ENCODE data around the gene PURA.

PURA gene

DNA sequence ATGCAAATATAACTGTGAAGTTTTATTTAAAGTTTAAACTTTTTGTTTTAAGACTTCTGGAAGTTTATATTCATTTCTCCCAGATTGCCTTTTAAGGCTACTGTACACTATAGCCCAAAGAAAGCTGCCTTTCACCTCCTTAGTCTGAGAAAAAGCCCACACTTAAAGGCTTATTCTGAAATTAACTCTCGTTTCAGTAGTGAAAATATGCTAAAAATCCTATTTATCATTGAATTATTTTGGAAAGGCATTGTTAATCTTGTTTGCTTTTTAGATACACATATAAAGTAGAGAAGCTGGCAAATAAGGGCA, 3.3 kb upstream of the PURA start:
- DNase-seq = no peak

DNA sequence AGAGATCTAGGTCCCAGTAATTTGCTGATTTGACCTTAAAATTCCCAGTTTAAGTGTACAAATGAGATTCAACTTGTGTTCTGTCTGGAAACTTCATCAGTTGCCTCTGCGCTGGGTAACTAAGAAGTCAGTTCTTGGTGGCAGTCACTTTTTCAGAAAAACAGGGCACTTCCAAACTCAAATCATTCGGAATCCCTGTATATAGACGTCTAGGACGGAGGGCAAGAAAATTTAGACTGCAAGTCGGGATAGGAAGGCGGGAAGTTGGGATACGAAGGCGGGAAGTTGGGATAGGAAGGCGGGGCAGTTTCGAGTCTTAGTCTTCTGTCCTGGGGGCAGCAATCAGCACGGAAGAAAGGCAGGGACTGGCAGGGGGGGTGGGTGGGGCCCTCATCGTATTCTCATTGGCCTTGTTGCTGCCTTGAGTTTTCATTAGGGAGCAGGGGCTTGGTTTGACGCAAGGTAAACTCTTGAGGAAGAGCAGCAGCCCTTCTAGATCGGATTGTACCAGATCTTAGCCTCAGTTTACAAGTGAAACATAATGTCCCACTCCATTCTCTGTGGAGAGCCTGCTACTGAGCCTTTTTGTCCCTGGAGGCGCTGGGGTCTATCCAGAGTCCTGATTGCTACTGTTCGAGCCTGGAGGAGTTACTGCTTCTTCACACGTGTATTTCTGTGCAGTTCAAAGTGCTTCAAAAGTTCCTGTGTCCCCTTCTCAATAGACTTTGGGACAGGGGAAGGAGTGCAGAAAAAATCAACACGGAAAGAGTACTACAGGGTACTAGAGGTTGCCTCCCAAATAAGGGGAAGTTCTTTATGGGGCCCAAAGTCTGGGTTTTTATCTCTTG, 2.7 kb upstream of the PURA start:
- DNase-seq = no peak

DNA sequence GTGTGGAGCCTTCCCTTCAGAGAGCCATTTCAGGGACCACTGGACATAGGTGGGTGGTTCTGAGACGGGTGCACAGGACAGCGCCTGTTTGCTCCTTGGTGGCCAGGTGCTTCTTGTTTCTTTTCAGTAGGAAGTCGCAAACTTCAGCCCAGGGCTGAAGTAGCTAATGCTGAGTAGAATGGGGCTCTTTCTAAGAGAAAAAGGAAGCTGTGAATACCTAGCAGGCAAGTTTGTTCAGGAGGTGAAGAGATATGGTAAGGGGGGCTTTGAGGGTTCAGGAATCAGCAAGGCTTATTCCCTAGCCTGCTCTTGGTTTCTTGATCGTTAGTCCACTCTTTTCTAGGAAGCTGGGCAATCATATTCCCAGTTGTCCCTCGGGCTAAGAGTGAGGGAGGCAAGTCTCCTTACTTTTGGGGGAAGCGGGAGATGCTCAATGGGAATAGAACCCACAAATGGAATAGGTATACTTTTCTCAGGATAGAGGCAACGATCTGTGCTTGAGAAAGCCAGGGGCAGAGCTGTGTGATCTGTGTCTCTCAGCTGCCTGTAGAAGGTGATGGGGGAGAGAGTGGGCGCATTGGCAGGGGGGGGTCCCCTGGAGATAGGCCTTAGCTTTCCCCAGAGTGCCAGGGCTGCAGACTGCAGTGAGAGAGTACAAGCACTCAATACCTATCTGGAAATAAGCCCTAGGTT, 1.9 kb upstream of the PURA start:
- no peak for DNase-seq

DNA sequence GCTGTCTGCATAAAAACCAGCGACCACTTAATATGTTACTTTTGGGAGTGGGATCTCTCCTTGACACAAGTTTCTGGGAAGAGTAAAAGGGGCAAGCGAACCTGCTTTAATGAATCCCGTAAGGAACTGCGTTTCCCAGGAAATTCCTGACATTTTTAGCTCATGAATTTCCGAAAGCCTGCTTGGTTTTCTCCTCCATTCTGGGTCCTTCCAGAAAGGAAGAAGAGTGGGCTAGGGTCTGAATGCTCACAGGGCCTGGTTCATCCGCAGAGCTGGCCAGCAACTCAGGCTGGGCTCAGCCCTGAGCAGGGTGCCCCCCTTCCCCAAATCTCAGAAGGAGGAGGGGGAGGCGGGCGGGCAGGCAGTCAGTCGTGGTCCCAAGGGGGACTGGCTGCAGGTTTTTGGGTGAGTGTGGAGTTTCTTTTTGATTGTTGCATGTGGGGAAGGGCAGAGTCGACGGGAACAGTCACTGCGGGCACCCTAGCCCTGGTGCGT, 1.2 kb upstream of the PURA start:
- no peak for DNase-seq

DNA sequence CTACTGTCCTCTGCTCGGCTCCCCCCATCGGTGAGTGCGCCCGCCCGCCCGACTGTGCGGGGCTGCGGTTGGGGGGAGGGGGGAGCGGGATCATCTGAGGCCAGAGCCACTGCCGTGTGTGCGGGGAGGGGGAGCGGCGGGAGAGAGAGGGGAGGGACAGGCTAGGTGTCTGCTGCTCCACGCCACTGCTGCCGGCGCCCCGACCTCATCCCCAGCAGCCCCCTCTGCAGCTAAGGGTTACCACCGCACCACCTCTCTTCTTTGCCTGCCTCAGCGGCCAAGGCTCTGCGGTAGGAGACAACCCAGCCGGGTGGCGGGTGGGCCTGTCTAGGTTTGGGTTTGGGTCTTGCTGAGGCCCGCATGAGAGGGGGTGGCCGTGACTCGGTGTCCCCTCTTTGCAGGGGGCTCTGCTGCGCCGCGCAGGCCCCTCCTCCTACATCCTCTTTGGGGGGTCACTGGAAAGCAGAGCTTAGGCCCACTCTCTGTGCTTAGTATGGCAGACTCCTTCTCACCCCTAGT, 670 bp upstream of the PURA start:
- no peak for DNase-seq

DNA sequence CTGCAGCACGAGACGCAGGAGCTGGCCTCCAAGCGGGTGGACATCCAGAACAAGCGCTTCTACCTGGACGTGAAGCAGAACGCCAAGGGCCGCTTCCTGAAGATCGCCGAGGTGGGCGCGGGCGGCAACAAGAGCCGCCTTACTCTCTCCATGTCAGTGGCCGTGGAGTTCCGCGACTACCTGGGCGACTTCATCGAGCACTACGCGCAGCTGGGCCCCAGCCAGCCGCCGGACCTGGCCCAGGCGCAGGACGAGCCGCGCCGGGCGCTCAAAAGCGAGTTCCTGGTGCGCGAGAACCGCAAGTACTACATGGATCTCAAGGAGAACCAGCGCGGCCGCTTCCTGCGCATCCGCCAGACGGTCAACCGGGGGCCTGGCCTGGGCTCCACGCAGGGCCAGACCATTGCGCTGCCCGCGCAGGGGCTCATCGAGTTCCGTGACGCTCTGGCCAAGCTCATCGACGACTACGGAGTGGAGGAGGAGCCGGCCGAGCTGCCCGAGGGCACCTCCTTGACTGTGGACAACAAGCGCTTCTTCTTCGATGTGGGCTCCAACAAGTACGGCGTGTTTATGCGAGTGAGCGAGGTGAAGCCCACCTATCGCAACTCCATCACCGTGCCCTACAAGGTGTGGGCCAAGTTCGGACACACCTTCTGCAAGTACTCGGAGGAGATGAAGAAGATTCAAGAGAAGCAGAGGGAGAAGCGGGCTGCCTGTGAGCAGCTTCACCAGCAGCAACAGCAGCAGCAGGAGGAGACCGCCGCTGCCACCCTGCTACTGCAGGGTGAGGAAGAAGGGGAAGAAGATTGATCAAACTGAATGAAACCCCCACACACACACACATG, 654 bp downstream of the PURA start:
- DNase-seq = no peak

DNA sequence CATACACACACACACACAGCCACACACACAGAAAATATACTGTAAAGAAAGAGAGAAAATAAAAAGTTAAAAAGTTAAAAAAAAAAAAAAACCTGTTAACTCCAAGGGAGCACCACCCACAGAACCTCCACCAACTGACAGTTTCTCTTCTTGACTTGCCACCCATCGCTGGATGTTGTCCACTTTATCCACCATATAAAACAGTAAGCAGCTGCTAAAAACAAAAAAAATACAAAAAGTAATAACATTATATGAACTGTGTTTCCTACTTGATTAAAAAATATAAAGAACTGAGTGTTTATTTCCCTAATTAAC, 1.2 kb downstream of the PURA start:
- DNase-seq = no peak

DNA sequence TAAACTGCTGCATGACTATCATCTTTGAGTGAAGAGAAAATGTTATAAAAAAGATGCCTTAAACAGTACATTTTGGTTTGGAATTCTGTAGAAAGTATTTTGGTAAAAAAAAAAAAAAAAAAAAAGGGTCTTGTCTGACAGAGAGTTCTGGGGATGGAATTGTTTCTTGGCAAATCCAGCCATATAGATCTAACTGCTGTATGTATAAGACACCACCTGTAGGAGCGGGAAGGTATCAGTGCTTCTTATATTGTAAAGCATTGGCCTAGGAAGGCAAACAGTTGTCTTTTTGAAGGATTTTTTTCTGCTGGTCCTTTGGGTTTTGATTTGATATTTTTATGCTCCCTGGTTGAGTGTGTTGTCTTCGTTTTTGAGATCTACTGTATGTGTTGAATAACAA, 2.8 kb downstream of the PURA start:
- DNase-seq = no peak

DNA sequence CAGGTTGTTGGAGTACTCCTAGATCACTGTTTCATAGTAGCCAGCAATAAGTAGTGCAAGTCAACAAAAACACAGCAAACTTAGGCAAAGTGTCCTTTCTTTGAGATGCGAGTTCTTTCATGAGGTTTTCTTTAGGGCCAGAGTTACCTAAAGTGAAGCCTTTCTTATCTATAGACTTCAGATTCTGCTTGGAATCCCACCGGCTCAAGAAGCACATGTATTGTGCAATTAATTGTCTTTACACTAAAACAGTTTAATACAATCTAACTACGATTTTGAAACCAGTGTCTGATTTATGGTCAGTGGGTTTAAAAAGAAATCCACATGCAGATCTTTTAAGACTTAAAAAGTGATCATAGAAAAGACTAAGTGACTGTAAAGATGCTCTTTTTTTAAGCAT, 3.6 kb downstream of the PURA start:
- no peak for DNase-seq

DNA sequence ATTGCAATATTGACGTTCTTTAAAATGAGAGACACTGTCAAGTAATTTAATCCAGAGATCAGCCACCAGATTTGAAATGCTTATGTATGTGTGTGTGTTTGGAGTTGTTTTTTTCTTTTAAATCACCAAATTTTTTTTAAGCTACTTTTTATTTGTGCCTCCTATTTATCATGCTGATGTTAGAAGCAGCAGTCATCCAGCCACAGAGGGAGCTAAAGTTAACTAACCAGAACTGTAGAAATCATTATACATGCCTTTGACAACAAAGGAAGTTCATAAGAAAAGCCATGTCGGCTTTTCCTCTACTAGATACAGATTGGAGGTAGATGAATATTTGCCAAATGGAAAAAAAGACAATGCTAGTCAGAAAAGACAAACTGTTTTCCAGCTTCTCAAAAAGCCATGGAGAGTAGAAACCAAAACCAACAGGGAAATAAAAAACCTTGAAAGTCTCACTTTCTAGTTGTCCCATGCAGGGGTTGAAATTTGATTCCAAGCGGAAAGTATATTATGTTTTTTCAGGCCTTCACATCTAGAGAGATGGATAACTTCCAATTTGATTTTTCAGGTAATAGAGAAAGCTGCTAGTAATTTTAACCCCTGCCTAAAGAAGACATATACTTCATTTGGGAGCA, 4.5 kb downstream of the PURA start:
- DNase-seq = no peak

DNA sequence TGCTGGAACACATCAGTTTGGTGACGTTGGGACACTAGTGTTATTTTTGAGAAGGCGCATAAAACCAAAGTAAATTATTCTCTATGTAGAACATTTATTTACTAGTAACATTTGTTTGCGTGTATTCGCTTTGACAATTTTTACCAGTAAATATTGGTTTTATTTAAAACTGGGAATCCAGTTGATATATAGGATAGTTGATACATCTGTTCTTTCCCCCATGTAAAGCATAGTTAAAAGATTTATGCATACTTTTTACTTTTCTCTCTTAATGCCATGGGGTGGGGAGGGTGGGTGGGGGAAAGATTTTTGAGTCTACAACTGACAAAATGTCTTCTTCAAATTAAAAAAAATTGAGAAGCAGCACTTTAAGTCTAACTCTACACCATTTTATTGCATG, 11.7 kb downstream of the PURA start, which contains the start of gene IGIP:
Gene IGIP (plus strand): TSS at position 301 of the 400 bp plus-strand sequence. CDS start 2,540 bp downstream, outside the sequence.
- DNase-seq = no peak

DNA sequence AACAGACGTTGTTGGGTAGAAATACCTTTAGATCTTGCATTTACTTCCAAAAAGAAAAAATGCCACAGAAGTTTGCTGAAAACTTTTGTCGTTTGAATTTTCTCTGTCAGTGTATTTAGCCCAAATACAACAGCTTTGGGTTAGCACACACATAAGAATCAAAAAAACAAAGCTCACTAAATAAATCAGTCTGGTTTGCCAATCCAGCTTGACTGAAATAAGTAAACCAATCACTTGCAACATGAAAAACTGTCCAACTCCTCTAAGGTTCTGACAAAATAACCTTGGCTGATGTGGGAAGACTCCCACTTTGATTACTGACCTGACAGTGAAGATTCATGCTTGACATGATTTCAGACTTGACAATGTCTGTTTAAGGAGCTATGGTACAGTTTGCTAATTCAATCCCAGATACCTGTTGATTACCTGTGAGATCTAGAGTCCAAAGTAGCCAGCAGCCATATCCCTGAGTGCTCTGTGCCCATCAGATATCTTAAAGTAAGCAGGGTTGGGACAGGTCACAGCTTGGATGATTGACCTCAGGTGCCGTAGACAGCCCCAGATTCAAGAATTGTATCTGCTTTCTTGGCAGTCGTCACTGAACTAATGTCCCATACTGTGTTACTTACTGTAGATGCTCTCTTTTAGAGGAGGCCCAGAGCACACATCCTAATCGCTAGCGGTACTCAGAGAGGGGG, 12.6 kb downstream of the PURA start:
- no peak for DNase-seq

DNA sequence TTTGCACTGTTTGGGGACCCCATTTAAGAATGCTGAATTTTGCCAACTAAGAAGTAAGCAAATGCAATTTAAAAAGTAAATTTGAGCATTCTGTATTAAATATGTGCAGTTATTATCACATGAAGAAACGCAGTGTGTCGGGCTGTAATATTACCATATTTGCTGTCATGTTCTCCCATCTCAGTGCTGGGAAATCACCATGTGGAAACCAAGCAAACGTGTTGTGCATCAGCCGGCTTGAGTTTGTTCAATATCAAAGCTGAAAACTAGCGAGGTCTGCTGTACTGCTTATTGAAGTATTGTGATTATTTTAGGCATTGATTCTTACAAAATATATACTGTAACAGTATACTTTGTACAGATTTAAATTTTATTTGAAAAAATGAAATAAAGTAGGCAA, 14.5 kb downstream of the PURA start:
- no peak for DNase-seq

DNA sequence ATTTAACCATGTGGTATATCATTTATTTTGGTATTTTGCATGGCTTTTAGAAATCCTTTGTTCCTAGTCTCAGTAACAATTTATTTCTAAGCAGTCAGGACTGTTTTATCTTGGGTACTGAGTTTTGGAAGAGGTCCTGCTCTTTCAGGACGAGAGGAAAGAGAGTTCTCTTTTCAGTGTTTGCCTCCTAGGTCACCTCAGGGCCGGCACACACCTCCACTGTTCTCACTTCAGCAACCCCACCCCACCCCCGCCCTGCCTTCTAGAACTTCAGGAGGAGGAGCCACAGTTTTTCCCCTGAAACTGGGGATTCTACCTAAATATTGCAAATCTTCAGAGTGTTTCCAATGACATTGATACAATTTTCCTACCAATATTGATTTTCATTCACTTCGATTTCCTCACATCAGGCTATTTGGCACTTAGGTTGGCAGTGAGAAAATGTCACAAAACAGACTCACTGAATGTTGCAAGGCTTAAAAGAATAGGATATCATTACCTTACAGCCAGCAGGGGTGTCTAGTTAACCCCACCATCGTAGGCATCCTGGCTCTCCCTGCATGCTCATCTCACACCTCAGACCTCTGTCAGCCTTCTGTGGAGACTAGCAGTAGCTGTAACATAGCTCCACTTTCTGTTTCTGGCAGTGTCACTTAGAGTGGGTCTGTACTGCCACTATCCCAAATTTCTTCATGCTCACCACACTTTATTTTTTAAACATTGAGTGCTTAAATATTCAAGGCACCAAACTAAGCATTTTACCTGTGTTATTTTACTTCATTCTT, 17.2 kb downstream of the PURA start:
- no peak for DNase-seq

DNA sequence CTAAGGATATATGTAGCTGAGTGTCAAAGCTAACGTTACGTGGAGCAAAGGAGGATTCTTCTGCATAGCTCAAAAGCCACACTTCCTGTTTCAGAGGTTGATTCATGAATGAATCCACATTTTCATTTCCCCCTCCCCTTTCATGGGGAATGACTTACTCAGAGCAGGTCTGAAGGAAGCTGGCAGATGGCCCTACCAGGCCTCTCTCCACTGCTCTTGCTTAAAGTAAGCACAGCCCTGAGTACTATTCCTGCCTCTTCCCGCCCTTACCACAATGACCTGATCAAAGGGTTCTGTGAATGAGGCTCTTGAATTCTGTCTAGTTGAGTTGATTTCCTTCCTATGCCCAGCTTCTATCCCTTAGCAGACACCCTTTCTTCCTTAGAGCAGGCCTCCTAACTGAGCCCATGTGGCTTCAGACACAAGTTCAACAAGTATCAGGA, 18.1 kb downstream of the PURA start:
- DNase-seq = no peak

DNA sequence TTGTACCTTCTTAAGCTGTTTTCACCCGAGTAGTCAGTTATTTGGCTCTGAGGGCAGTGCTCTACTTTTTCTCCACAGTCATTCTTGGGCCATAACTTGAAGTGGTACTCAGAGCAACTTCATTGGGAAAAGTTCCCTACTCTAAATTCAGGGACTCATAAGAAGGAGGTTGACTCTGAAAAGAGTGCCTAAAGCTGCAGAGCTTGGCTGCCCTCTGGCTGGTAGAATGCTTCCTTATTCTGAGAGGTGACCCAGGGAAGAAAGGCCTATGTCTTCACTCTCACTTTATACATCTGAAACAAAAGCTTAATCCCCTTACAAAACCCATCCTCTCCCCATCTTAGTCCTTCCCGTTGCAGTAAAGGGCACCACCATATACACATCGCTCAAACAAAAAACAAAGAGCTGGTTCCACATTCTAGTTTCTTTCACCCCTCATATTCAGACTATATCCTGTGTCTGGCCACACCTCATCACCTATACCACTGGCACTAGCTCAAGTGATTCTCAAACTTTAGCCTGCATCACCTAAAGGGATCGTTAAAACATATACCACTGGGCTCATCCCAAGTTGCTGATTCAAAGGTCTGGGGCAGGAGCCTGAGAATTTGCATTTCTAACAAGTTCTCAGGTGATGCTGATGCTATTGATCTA, 19.7 kb downstream of the PURA start:
- DNase-seq = no peak

DNA sequence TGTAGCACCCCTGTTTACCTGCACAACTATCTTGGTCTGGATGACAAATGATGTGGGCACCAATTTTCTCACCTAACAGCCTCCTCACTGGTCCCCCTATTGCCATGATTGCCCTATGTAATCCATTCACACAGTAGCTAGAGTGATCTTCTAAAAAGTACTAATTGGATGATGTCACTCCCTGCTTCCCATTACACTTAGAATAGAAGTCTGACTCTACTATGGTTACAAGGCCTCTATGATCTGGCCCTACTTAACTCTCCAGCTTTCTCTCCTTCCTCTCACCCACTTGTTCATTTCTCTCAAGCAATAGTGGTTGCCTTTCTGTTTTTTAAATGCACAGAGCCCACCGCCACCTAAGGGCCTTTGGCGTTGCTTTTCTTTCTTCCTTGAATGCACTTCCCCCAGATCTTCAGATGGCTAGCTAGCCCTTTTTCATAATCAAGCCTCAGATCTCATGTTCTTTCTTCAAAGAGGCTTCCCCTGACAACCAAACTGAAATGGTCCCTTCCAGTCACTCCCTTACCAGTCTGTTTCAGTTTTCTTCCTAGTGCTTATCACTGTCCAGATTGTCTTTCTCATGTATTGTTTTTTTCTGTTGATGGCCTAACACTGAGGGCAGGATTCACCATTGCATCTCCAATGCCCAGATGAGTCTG, 20.5 kb downstream of the PURA start:
- DNase-seq = no peak

DNA sequence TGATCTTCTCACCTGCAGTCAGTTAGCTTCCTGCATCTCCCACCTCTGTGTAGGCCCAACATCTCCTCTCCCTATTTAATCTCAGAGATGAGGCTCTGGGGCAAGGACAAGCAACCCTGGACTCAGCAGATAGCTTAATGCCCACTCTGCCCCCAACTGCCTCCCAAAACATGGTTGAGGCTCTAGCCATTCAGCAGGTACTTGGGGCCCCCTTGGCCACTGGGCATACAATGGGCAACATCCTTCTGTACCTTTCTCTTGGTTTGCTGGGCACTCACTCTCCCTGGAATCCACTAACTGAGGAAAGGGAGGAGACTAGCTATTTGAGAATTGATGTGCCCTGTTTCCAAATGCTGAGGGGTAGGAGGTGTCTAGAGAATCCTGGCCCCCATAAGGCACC, 21.2 kb downstream of the PURA start:
- DNase-seq = no peak

DNA sequence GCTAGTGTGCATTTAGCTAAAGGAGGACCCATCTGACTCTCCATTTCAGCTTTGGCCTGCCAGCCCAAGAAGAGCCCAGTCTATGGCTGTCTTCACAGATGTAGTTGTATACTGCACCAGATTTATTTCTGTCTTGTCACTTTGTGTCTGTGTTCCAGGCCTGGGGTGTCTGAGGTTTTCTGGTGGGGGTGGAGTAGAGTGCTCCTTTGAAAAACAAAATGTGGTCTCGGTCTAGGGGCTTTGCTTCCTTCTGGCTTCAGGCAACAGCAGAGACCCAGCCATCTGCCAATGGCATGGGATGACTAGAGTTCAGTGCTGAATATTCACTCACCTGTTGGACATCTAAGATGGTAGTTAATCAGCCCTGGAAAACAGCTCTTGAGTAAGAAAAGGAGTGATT, 22.7 kb downstream of the PURA start:
- no peak for DNase-seq

DNA sequence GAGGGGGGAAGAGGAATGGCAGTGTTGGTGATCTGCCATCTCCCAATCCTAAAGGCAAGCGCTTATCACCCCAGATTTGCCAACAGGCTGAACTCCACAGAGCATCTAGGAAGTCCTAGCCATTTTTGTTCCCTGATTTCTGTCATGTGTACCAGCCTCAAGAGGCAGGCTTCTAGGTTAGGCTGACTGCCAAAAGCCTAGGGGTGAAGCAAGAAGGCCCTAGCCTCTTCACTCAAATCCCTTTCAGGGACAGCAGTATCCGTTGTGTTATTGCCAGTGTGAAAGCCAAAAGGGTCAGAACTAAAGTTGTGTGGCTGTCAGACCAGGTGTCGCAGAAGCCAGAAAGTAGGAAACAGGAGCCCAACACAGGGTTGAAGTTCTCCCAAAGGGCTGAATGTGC, 26.5 kb downstream of the PURA start:
- DNase-seq = no peak

Data from NCI-H2171 (cell line).